ENCODE results near the gene EIF4ENIF1.
"Not testable (repeated sequence)": the region's sequence is repeated elsewhere in the genome, so short reads cannot be mapped to it uniquely, and the experiment has no call there.

The EIF4ENIF1 gene

DNA sequence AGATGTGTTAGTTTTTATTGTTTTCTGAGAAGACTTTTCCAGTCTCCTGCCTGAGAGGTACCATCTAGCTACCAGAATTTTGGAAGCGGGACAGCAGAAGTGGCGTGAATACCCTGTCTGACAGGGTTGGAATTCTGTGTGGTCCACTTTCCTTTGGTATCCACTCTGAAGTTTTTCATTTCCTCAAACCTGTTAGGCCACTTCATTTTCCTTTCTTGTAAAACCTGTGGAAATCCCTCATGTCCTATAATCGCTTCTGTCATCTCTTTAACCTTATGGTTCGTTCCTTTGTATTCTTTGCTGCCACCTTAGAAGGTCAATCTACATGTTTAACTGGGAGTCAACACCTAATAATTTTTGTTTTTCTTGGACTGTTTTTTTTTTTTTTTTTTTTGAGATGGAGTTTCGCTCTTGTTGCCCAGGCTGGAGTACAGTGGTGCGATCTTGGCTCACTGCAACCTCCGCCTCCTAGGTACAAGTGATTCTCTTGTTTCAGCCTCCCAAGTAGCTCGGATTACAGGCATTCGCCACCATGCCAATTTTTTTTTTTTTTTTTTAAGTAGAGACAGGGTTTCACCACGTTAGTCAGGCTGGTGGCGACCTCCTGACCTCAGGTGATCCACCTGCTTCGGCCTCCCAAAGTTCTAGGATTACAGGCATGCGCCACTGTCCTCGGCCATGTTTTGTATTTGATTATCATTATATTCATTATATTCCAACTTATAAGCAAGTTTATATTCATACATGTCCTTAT, 13.7 kb upstream of the EIF4ENIF1 start:
- no peak overlapping the region for H3K4me3 ChIP-seq (ENCODE audit: low read depth, low read length)
- TF ChIP-seq, protein P1, sequence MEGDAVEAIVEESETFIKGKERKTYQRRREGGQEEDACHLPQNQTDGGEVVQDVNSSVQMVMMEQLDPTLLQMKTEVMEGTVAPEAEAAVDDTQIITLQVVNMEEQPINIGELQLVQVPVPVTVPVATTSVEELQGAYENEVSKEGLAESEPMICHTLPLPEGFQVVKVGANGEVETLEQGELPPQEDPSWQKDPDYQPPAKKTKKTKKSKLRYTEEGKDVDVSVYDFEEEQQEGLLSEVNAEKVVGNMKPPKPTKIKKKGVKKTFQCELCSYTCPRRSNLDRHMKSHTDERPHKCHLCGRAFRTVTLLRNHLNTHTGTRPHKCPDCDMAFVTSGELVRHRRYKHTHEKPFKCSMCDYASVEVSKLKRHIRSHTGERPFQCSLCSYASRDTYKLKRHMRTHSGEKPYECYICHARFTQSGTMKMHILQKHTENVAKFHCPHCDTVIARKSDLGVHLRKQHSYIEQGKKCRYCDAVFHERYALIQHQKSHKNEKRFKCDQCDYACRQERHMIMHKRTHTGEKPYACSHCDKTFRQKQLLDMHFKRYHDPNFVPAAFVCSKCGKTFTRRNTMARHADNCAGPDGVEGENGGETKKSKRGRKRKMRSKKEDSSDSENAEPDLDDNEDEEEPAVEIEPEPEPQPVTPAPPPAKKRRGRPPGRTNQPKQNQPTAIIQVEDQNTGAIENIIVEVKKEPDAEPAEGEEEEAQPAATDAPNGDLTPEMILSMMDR (IDR thresholded peaks at IDR 0.05; ENCODE audit: low read depth, low read length) = no peak
- in situ Hi-C loops (cut with HindIII; ENCODE audit: low sequenced_read_pairs) = no loop called here
- no peak for DNase-seq (ENCODE audit: low read depth, low spot score)

DNA sequence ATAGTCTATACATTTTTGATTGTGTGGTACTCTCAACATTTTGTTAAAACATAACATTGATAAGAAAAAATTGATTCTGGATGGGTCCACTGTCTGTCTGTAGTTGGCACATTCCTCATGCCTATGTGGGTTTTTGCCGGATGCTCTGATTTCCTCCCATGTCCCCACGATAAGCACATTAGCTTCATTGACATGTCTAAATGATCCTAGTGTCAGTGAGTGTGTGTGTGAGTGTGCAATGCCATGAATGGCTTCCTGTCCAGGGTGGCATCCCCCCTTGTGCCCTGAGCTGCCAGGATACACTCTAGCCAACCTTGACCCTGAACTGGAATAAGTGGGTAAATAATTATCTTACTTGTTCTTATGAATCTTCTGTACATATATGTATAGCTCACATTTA, 12.1 kb upstream of the EIF4ENIF1 start:
- TF ChIP-seq, protein P1 (IDR thresholded peaks at IDR 0.05; ENCODE audit: low read depth, low read length) = no peak
- no peak for DNase-seq (ENCODE audit: low read depth, low spot score)
- H3K4me3 ChIP-seq (ENCODE audit: low read depth, low read length) = no peak overlapping the region
- in situ Hi-C loops (cut with HindIII; ENCODE audit: low sequenced_read_pairs) = no loop called here

DNA sequence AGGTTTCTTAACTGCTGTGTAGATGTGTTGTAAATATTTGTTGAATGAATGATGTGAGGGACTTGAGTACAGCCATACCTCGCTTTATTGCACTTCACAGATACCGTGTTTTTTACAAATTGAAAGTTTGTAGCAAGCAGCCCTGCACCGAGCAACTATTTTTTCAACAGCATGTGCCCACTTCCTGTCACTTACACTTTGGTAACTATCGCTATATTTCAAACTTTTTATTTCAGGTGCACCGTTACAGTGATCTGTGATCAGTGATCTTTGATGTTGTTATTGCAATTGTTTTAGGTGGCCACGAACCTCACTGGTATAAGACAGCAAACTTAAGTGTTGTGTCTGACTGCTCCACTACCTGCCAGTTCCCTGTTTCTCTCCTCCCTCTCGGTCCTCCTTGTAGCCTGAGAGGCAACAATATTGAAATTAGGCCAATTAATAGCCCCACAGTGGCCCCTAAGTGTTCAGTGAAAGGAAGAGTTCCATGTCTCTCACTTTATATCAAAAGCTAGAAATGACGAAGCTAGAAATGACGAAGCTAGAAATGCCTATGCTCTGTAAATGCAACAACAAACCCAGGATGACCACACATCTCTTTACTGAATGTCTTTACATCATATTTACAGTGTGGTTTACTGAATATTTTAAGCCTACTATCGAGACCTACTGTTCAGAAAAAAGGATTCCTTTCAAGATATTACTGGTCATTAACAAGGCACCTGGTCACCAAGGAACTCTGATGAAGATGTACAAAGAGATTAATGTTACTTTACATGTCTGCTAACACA, 7.7 kb upstream of the EIF4ENIF1 start:
- in situ Hi-C loops (cut with HindIII; ENCODE audit: low sequenced_read_pairs) = no loop called here
- H3K4me3 ChIP-seq (ENCODE audit: low read depth, low read length) = peak overlapping the region; percentile 95
- DNase-seq (ENCODE audit: low read depth, low spot score) = no peak
- TF ChIP-seq, protein P1 (IDR thresholded peaks at IDR 0.05; ENCODE audit: low read depth, low read length) = no peak

DNA sequence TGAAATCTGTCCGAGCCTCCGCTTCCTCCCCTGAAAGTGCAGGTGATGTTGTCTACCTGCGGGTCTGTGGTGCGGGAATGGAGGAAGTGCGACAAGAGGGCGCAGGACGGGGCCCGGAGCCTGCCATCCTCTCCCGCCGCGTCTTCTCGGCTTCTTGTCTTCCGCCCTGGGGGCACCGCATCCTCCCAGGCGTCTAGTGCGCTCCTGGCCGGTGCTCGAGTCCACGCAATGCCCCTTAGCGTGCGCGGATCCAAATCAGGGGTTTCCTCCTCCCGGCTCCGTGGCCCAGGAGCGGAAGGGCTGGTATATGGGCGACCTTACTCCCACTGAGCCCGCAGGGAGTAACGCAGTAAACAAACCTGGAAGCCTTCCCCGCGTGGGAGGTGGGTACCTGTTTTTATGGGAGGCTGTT, 7.1 kb upstream of the EIF4ENIF1 start:
- in situ Hi-C loops (cut with HindIII; ENCODE audit: low sequenced_read_pairs) = no loop called here
- peak overlapping the region; percentile 95 for H3K4me3 ChIP-seq (ENCODE audit: low read depth, low read length)
- DNase-seq (ENCODE audit: low read depth, low spot score) = peak; percentile 12
- TF ChIP-seq, protein P1 (IDR thresholded peaks at IDR 0.05; ENCODE audit: low read depth, low read length) = no peak

DNA sequence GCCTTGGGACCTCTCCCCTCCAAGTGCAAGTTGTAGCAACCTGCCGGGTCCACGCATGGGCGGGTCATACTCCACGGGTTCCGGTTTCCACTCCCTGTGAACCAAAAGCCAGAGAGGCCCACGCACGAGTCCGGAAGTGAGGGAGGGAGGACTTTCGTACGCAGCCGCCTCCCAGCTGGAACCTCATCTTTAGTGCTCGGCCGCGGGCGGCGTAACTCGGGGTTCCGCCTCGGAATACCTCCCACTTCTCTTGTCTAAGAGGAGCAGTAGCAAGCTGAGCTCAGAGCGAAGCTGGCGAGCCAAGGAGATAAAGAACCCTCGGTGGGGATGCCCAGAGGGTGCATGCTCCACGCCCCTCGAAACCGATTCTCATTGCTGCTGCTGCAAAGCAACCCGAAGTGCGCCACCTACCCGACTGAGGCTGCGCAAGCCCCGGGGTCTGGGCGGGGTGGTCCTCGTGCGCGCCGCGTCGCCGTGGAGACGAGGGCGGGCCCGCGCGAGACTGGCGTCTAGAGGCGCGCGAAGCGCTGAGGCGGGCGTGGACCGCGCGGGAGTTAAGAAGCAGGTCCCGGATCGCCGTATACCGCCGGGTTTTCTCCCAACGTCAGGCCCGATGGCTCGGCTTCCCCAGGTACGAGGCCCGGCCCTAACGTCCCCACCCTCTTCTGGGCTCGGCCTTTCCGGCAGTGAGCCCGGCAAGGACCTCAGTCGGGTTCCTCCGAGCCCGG, 6.5 kb upstream of the EIF4ENIF1 start, which contains the start of gene SFI1:
SFI1 (plus strand) TSS at position 530 of the 728 bp plus-strand sequence. CDS start 11,749 bp downstream, outside the sequence.
- TF ChIP-seq, protein P1 (IDR thresholded peaks at IDR 0.05; ENCODE audit: low read depth, low read length) = peak; percentile 36
- in situ Hi-C loops (cut with HindIII; ENCODE audit: low sequenced_read_pairs) = no loop called here
- H3K4me3 ChIP-seq (ENCODE audit: low read depth, low read length) = peak within 1 kb of the TSS; percentile 95
- DNase-seq (ENCODE audit: low read depth, low spot score) = peak; percentile 92

- in situ Hi-C loops (cut with HindIII; ENCODE audit: low sequenced_read_pairs) = no loop called here
- H3K4me3 ChIP-seq (ENCODE audit: low read depth, low read length) = peak overlapping the region; percentile 95
- TF ChIP-seq, protein P1 (IDR thresholded peaks at IDR 0.05; ENCODE audit: low read depth, low read length) = no peak
- no peak for DNase-seq (ENCODE audit: low read depth, low spot score)
Measured at GRCh38 chr22:31495343-31495742, 5.7 kb upstream of the EIF4ENIF1 start.

DNA sequence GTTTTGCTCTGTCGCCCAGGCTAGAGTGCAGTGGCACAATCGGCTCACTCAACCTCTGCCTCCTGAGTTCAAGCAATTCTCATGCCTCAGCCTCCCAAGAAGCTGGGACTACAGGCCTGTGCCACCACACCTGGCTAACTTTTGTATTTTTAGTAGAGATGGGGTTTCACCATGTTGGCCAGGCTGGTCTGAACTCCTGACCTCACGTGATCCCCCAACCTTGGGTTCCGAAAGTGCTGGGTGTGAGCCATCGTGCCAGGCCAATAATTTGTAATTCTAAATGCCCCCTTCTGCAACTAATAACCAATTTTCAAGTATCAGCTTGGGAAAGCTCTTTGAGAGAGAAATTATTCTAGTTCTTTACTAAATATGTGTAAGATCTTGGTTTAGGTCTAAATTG, 3.7 kb upstream of the EIF4ENIF1 start:
- H3K4me3 ChIP-seq (ENCODE audit: low read depth, low read length); in situ Hi-C loops (cut with HindIII; ENCODE audit: low sequenced_read_pairs); DNase-seq (ENCODE audit: low read depth, low spot score): not testable (repeated sequence)
